NK-92 treated with Interleukin-12 subunit alpha and Interleukin-12 subunit beta, amount 100 ng/mL, for 24 hours (cell line): ENCODE results near the gene SF1.
A peak's percentile ranks its signal among the peaks of the same experiment; 100 is the strongest.
"Not testable (repeated sequence)": the region's sequence is repeated elsewhere in the genome, so short reads cannot be mapped to it uniquely, and the experiment has no call there.

ENCODE experiments used
- DNase-seq: peaks from one replicate; lab custom pipeline; 2025; lab: John Stamatoyannopoulos, UW

SF1 gene

GRCh38 chr11:64778473-64779298 lies at the start of gene SF1:
Gene SF1 (minus strand): TSS chr11:64778542. CDS start chr11:64778392, 150 bp downstream.
- peak; percentile 99 for DNase-seq

GRCh38 chr11:64827451-64827839 lies 49.1 kb upstream of the SF1 start:
- DNase-seq: no peak

- no peak for DNase-seq
Observed at GRCh38 chr11:64826578-64827450, 48.5 kb upstream of the SF1 start.

- DNase-seq: no peak
Observed at GRCh38 chr11:64826062-64826461, 47.7 kb upstream of the SF1 start.

GRCh38 chr11:64823568-64824119 lies 45.3 kb upstream of the SF1 start:
- no peak for DNase-seq

GRCh38 chr11:64817476-64817875 lies 39.1 kb upstream of the SF1 start:
- no peak for DNase-seq

GRCh38 chr11:64815433-64815832 lies 37.1 kb upstream of the SF1 start:
- not testable (repeated sequence) for DNase-seq

- DNase-seq: no peak
Observed at GRCh38 chr11:64814712-64815187, 36.4 kb upstream of the SF1 start.

GRCh38 chr11:64813826-64814225 lies 35.5 kb upstream of the SF1 start:
- no peak for DNase-seq

- DNase-seq: no peak
Observed at GRCh38 chr11:64810891-64811272, 32.5 kb upstream of the SF1 start.

GRCh38 chr11:64810271-64810890 lies 32.0 kb upstream of the SF1 start, which contains the start of gene MEN1:
Gene MEN1 (minus strand): TSS chr11:64810551. CDS start chr11:64810109, 442 bp downstream.
- DNase-seq: peak; percentile 83

- no peak for DNase-seq
Observed at GRCh38 chr11:64809781-64810241, 31.5 kb upstream of the SF1 start.

GRCh38 chr11:64805481-64805880 lies 27.1 kb upstream of the SF1 start:
- no peak for DNase-seq

- no peak for DNase-seq
Observed at GRCh38 chr11:64804346-64805210, 26.2 kb upstream of the SF1 start.

GRCh38 chr11:64803846-64804345 lies 25.6 kb upstream of the SF1 start:
- no peak for DNase-seq

- peak; percentile 64 for DNase-seq
Observed at GRCh38 chr11:64803158-64803845, 25.0 kb upstream of the SF1 start, which contains the start of gene MAP4K2. Gene MAP4K2 (minus strand): TSS chr11:64803214. CDS start chr11:64803149, 65 bp downstream.

- no peak for DNase-seq
Observed at GRCh38 chr11:64802370-64803157, 24.2 kb upstream of the SF1 start.

GRCh38 chr11:64801561-64802369 lies 23.4 kb upstream of the SF1 start:
- DNase-seq: no peak
